Osteocyte (in vitro differentiated cells): ENCODE data around the gene CDC42BPB. TPM values are rescaled to one million over a fixed set of nuclear protein-coding genes. Genes with fewer than 3 reads are reported as not detected.

Source experiments
- DNase-seq: peaks from one replicate; pipeline ENCODE4 v3.0.0; 2021; ENCODE audit warnings: mixed read lengths; ENCODE audit not compliant: unreplicated experiment; ENCODE audit errors: extremely low spot score
- H3K27ac Mint-ChIP-seq: one replicate; pipeline ENCODE4 v1.8.0; 2021; ENCODE audit warnings: mild to moderate bottlenecking, mixed read lengths; ENCODE audit not compliant: unreplicated experiment
- H3K27me3 Mint-ChIP-seq: one replicate; pipeline ENCODE4 v1.8.0; 2021; ENCODE audit warnings: mixed read lengths; ENCODE audit not compliant: unreplicated experiment
- H3K36me3 Mint-ChIP-seq: one replicate; pipeline ENCODE4 v1.8.0; 2021; ENCODE audit warnings: mixed read lengths; ENCODE audit not compliant: unreplicated experiment
- H3K4me1 Mint-ChIP-seq: one replicate; pipeline ENCODE4 v1.8.0; 2021; ENCODE audit warnings: mixed read lengths; ENCODE audit not compliant: unreplicated experiment
- H3K4me3 Mint-ChIP-seq: one replicate; pipeline ENCODE4 v1.8.0; 2021; ENCODE audit warnings: mild to moderate bottlenecking, moderate library complexity, mixed read lengths; ENCODE audit not compliant: unreplicated experiment
- H3K9me3 Mint-ChIP-seq: one replicate; pipeline ENCODE4 v1.8.0; 2021; ENCODE audit warnings: mixed read lengths; ENCODE audit not compliant: unreplicated experiment
- total RNA-seq: library from RNA; stranded (reverse); gene quantifications from 2 replicates; pipeline ENCODE4 v1.2.1, GENCODE V29; 2021
- TF ChIP-seq, protein P1 (sequence below): fragments of 200-600 bp; sonication (generic); IDR thresholded peaks from 2 replicates; pipeline ENCODE4 v1.5.0; 2021; ENCODE audit warnings: antibody characterized with exemption, mild to moderate bottlenecking, moderate library complexity

Gene CDC42BPB
- total RNA-seq, 1 donor from 2014 or later, result 99.0 TPM

DNA sequence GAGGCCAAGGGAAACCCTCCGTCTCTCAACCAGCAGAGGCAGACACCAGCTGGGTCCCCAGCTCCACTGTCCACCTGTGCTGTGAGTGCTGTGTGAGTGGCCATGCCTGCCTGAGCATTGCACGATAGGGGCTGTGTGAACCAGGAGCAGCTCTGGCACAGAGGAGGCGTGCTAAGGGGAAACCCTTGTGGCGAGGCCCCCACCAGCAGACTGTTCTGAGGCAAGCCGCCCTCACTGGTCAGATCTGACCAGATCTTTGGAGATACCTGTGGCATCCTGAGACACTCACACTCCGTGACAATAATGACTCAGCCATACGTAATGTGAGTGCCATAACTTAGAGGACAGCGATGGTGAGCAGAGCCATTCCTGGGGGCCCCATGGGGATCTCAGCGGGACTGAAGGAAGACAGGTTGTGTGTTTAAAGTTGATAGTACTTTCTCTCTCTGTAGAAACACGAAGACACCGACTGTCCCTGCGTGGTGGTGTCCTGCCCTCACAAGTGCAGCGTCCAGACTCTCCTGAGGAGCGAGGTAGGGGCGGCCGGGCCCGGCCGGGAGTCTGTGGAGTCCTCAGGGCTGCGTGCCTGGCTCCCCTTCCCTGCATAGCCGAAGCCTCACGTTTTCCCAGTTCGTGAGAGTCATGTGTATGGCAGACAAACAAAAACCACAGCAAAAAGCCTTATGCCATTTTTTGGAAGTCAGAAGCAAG lies 171.5 kb downstream of the CDC42BPB start:
- no peaks in the 10 kb centered on the region for H3K9me3 Mint-ChIP-seq
- H3K4me1 Mint-ChIP-seq, result no peaks in the 10 kb centered on the region
- H3K27ac Mint-ChIP-seq, result no peak overlapping the region
- TF ChIP-seq, protein P1, sequence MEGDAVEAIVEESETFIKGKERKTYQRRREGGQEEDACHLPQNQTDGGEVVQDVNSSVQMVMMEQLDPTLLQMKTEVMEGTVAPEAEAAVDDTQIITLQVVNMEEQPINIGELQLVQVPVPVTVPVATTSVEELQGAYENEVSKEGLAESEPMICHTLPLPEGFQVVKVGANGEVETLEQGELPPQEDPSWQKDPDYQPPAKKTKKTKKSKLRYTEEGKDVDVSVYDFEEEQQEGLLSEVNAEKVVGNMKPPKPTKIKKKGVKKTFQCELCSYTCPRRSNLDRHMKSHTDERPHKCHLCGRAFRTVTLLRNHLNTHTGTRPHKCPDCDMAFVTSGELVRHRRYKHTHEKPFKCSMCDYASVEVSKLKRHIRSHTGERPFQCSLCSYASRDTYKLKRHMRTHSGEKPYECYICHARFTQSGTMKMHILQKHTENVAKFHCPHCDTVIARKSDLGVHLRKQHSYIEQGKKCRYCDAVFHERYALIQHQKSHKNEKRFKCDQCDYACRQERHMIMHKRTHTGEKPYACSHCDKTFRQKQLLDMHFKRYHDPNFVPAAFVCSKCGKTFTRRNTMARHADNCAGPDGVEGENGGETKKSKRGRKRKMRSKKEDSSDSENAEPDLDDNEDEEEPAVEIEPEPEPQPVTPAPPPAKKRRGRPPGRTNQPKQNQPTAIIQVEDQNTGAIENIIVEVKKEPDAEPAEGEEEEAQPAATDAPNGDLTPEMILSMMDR, result no peak
- peaks cover 19% of the 10 kb centered on the region for H3K36me3 Mint-ChIP-seq
- DNase-seq, result no peak
- H3K4me3 Mint-ChIP-seq, result no peak overlapping the region
- H3K27me3 Mint-ChIP-seq, result no peaks in the 10 kb centered on the region

DNA sequence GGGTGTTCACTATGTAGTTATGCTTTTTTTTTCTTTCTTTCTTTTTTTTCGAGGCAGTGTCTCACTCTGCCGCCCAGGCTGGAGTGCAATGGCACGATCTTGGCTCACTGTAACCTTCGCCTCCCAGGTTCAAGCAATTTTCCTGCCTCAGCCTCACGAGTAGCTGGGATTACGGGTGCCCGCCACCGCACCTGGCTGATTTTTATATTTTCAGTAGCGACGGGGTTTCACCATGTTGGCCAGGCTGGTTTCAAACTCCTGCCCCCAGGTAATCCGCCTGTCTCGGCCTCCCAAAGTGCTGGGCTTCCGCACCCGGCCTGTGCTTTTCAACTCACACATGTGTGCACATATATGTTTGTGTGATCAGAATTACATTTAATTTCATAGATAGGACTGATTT lies 173.8 kb downstream of the CDC42BPB start:
- Mint-ChIP-seq H3K4me1 (peaks cover 2% of the 10 kb centered on the region), H3K4me3 (no peak overlapping the region), H3K9me3 (no peaks in the 10 kb centered on the region), H3K36me3 (peaks cover 18% of the 10 kb centered on the region), H3K27ac (no peak overlapping the region), H3K27me3 (no peaks in the 10 kb centered on the region)
- DNase-seq, result no peak
- TF ChIP-seq, protein P1, result no peak

DNA sequence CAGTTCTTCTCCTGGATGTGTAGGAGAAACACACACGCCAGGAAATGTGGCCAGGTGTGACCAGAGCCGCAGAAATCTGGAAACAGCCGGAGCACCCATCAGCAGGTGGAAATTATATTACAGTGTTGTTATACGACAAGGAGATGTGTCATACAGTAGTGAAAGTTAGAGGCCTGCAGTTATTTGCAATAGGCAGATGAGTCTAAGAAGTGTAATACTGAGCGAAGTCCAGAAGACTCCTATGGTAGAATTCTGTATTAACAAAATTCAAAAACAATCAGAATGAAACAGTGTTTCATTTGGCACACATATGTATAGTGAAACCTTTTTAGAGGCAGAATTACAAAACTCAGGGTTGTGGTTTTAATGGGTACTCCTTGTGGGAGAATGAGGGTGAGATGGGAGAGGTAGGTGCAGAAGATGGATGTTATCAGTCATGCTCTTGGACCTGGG lies 174.2 kb downstream of the CDC42BPB start:
- peaks cover 2% of the 10 kb centered on the region for H3K4me1 Mint-ChIP-seq
- TF ChIP-seq, protein P1, result no peak
- no peaks in the 10 kb centered on the region for H3K9me3 Mint-ChIP-seq
- no peak overlapping the region for H3K4me3 Mint-ChIP-seq
- H3K36me3 Mint-ChIP-seq, result peaks cover 15% of the 10 kb centered on the region
- no peaks in the 10 kb centered on the region for H3K27me3 Mint-ChIP-seq
- no peak overlapping the region for H3K27ac Mint-ChIP-seq
- DNase-seq, result no peak

Other genes with a start within 250 kb of the CDC42BPB start
- gene AMN, start 134.9 kb downstream of the CDC42BPB start, total RNA-seq, result 0.37 and 0.86 TPM in 2 replicates
- gene LBHD2, start 26.7 kb upstream of the CDC42BPB start, total RNA-seq, result not detected in 2 replicates
- gene EXOC3L4, start 37.2 kb upstream of the CDC42BPB start, total RNA-seq, result 0.86 TPM in 1 of 2 replicates, not detected in the other
- 1.3 and 2.9 TPM in 2 replicates for gene TNFAIP2, start 65.9 kb upstream of the CDC42BPB start, total RNA-seq